Thyroid gland (tissue), 4 donors: Measurements from ENCODE around the gene SAP130.

Experiments used
- CTCF ChIP-seq, 6 experiments: fragments of 200-600 bp in 3 of 6; fragments of 450-650 bp in 3 of 6; sonication (generic) in 3 of 6; IDR thresholded peaks; one replicate each; pipeline ENCODE4 v1.5.1; 2016 to 2019; ENCODE audit warnings: antibody characterized with exemption in 6 of 6, mild to moderate bottlenecking in 2 of 6, inconsistent platforms in 1 of 6, moderate library complexity in 1 of 6
- POLR2A ChIP-seq, 2 donors: fragments of 450-650 bp; IDR thresholded peaks; one replicate each; pipeline ENCODE4 v1.6.1; 2017; ENCODE audit warnings: antibody characterized with exemption in 2 of 2, mild to moderate bottlenecking in 2 of 2, moderate library complexity in 1 of 2

GRCh38 chr2:127893494-127893893 lies 134.4 kb downstream of the SAP130 start:
- TF ChIP-seq CTCF (IDR thresholded peaks at IDR 0.05) (no peak), POLR2A (IDR thresholded peaks at IDR 0.05) (no peak)
